KMS-11 (cell line): Measurements from ENCODE around the gene ANKRD13C.

Experiments
- H2AFZ ChIP-seq: fragments of 200-600 bp; sonication (generic); 2 replicates; pipeline ENCODE4 v1.6.1; 2016; ENCODE audit warnings: antibody characterized with exemption, mixed run types, low read depth
- H3K27ac ChIP-seq: fragments of 200-600 bp; sonication (generic); 2 replicates; pipeline ENCODE4 v1.6.1; 2016; ENCODE audit warnings: mild to moderate bottlenecking, mixed run types
- H3K27me3 ChIP-seq: fragments of 200-600 bp; sonication (generic); 2 replicates; pipeline ENCODE4 v1.6.1; 2017; ENCODE audit warnings: mild to moderate bottlenecking, low read depth, mixed run types, moderate library complexity; ENCODE audit not compliant: insufficient read depth
- H3K36me3 ChIP-seq: fragments of 200-600 bp; sonication (generic); 2 replicates; pipeline ENCODE4 v1.6.1; 2017; ENCODE audit warnings: mild to moderate bottlenecking, mixed run types; ENCODE audit not compliant: insufficient read depth
- H3K4me1 ChIP-seq: fragments of 200-600 bp; sonication (generic); 2 replicates; pipeline ENCODE4 v1.6.1; 2016; ENCODE audit warnings: mild to moderate bottlenecking, low read depth, mixed run types; ENCODE audit not compliant: poor library complexity, severe bottlenecking
- H3K4me2 ChIP-seq: fragments of 200-600 bp; sonication (generic); 2 replicates; pipeline ENCODE4 v1.7.0; 2016; ENCODE audit warnings: mild to moderate bottlenecking, mixed run types
- H3K4me3 ChIP-seq: fragments of 200-600 bp; sonication (generic); IDR thresholded peaks from 2 replicates; pipeline ENCODE4 v1.6.1; 2017; ENCODE audit warnings: low read depth, low read length, mixed read lengths; ENCODE audit not compliant: insufficient read depth
- H3K79me2 ChIP-seq: fragments of 200-600 bp; sonication (generic); 2 replicates; pipeline ENCODE4 v1.6.1; 2016; ENCODE audit warnings: low read depth, mixed run types; ENCODE audit not compliant: insufficient read depth
- H3K9ac ChIP-seq: fragments of 200-600 bp; sonication (generic); 2 replicates; pipeline ENCODE4 v1.6.1; 2016; ENCODE audit warnings: mild to moderate bottlenecking, mixed run types
- H4K20me1 ChIP-seq: fragments of 200-600 bp; sonication (generic); 2 replicates; pipeline ENCODE4 v1.6.1; 2016; ENCODE audit warnings: mild to moderate bottlenecking, mixed run types; ENCODE audit not compliant: insufficient read depth
- CTCF ChIP-seq: fragments of 200-600 bp; sonication (generic); conservative IDR thresholded peaks from 2 replicates; pipeline ENCODE4 v1.6.1; 2017; ENCODE audit warnings: low read depth, mild to moderate bottlenecking, antibody characterized with exemption, low read length, moderate library complexity, mixed read lengths

The ANKRD13C gene

GRCh38 chr1:70318191-70318590 is 36.3 kb downstream of the ANKRD13C start:
- Histone ChIP-seq H3K27ac (no peak overlapping the region), H2AFZ (no peak overlapping the region), H3K36me3 (no peaks in the 10 kb centered on the region), H3K4me1 (no peaks in the 10 kb centered on the region), H3K27me3 (no peaks in the 10 kb centered on the region), H3K79me2 (peaks cover 48% of the 10 kb centered on the region), H3K4me3 (no peak overlapping the region), H3K4me2 (no peak overlapping the region), H4K20me1 (no peaks in the 10 kb centered on the region), H3K9ac (no peak overlapping the region)
- no peak for TF ChIP-seq CTCF

- Histone ChIP-seq H3K4me1 (no peaks in the 10 kb centered on the region), H3K36me3 (no peaks in the 10 kb centered on the region), H3K27me3 (no peaks in the 10 kb centered on the region), H2AFZ (no peak overlapping the region), H3K4me3 (no peak overlapping the region), H4K20me1 (no peaks in the 10 kb centered on the region), H3K9ac (no peak overlapping the region), H3K4me2 (no peak overlapping the region), H3K27ac (no peak overlapping the region), H3K79me2 (peaks cover 39% of the 10 kb centered on the region)
- no peak for TF ChIP-seq CTCF
Measured at GRCh38 chr1:70317087-70317486, 37.4 kb downstream of the ANKRD13C start.

- no peak overlapping the region for H3K9ac ChIP-seq
- no peak for TF ChIP-seq CTCF
- H3K27me3 ChIP-seq: no peaks in the 10 kb centered on the region
- H2AFZ ChIP-seq: no peak overlapping the region
- H3K36me3 ChIP-seq: no peaks in the 10 kb centered on the region
- no peak overlapping the region for H3K27ac ChIP-seq
- no peak overlapping the region for H3K4me2 ChIP-seq
- no peak overlapping the region for H3K4me3 ChIP-seq
- H3K79me2 ChIP-seq: peaks cover 29% of the 10 kb centered on the region
- no peaks in the 10 kb centered on the region for H4K20me1 ChIP-seq
- no peaks in the 10 kb centered on the region for H3K4me1 ChIP-seq
Measured at GRCh38 chr1:70315782-70316181, 38.7 kb downstream of the ANKRD13C start.

GRCh38 chr1:70314706-70315304 is 39.7 kb downstream of the ANKRD13C start:
- Histone ChIP-seq H4K20me1 (no peaks in the 10 kb centered on the region), H3K27me3 (no peaks in the 10 kb centered on the region), H3K9ac (no peak overlapping the region), H3K4me1 (no peaks in the 10 kb centered on the region), H3K4me2 (no peak overlapping the region), H3K27ac (no peak overlapping the region), H3K79me2 (peaks cover 22% of the 10 kb centered on the region), H2AFZ (no peak overlapping the region), H3K4me3 (no peak overlapping the region), H3K36me3 (no peaks in the 10 kb centered on the region)
- TF ChIP-seq CTCF: no peak
